Measurements from ENCODE around the gene CRIP1.

- TF ChIP-seq FOXP2 (optimal IDR thresholded peaks at IDR 0.05; ENCODE audit: control extremely low read depth, extremely low read length, insufficient read depth) (no peak), POLR2AphosphoS5 (IDR thresholded peaks at IDR 0.05; ENCODE audit: borderline replicate concordance, low read depth, low read length) (no peak)
These were observed 28.1 kb upstream of the CRIP1 start for GRCh38 chr14:105458571-105458970.

Data from SK-N-MC (cell line).